Hepatic stellate cell (primary cell): Measurements from ENCODE around the gene ING5.
"Not testable (repeated sequence)": the region's sequence is repeated elsewhere in the genome, so short reads cannot be mapped to it uniquely, and the experiment has no call there.

Experiments used
- DNase-seq: peaks from one replicate; pipeline ENCODE4 v3.0.0; 2011; ENCODE audit warnings: low spot score

Gene ING5

GRCh38 chr2:241701399-241702154 lies at the start of gene ING5:
Gene ING5, plus strand, starts transcription at chr2:241702039. Its CDS starts 27 bp downstream, at chr2:241702066.
- peak; percentile 84 for DNase-seq

GRCh38 chr2:241652142-241652541 lies 49.7 kb upstream of the ING5 start:
- no peak for DNase-seq

- no peak for DNase-seq
Observed at GRCh38 chr2:241652722-241653121, 49.1 kb upstream of the ING5 start.

GRCh38 chr2:241653210-241653750 lies 48.6 kb upstream of the ING5 start:
- DNase-seq: no peak

GRCh38 chr2:241654551-241654950 lies 47.3 kb upstream of the ING5 start:
- DNase-seq: no peak

GRCh38 chr2:241655516-241656189 lies 46.2 kb upstream of the ING5 start:
- DNase-seq: no peak

GRCh38 chr2:241656190-241656741 lies 45.6 kb upstream of the ING5 start:
- no peak for DNase-seq

GRCh38 chr2:241657786-241658254 lies 44.0 kb upstream of the ING5 start:
- no peak for DNase-seq

- no peak for DNase-seq
Observed at GRCh38 chr2:241658296-241658695, 43.5 kb upstream of the ING5 start.

GRCh38 chr2:241659150-241659739 lies 42.6 kb upstream of the ING5 start:
- peak; percentile 60 for DNase-seq

GRCh38 chr2:241660593-241661213 lies 41.1 kb upstream of the ING5 start:
- no peak for DNase-seq

- DNase-seq: not testable (repeated sequence)
Observed at GRCh38 chr2:241662731-241663130, 39.1 kb upstream of the ING5 start.

- no peak for DNase-seq
Observed at GRCh38 chr2:241665731-241666440, 36.0 kb upstream of the ING5 start.

GRCh38 chr2:241666627-241667400 lies 35.0 kb upstream of the ING5 start:
- no peak for DNase-seq

- DNase-seq: no peak
Observed at GRCh38 chr2:241668354-241668753, 33.5 kb upstream of the ING5 start.

- no peak for DNase-seq
Observed at GRCh38 chr2:241668839-241669238, 33.0 kb upstream of the ING5 start.

- DNase-seq: no peak
Observed at GRCh38 chr2:241670333-241671110, 31.3 kb upstream of the ING5 start.

GRCh38 chr2:241671457-241672240 lies 30.2 kb upstream of the ING5 start:
- DNase-seq: no peak
